ENCODE data around the gene SPATA9. TPM values are rescaled to one million over a fixed set of nuclear protein-coding genes. Genes with fewer than 3 reads are reported as not detected.

The SPATA9 gene
- total and polyA plus RNA-seq, 2 of the 13 experiments (the other 11 are each of a cell fraction or from before 2014, with no cell fraction given), result not detected

DNA sequence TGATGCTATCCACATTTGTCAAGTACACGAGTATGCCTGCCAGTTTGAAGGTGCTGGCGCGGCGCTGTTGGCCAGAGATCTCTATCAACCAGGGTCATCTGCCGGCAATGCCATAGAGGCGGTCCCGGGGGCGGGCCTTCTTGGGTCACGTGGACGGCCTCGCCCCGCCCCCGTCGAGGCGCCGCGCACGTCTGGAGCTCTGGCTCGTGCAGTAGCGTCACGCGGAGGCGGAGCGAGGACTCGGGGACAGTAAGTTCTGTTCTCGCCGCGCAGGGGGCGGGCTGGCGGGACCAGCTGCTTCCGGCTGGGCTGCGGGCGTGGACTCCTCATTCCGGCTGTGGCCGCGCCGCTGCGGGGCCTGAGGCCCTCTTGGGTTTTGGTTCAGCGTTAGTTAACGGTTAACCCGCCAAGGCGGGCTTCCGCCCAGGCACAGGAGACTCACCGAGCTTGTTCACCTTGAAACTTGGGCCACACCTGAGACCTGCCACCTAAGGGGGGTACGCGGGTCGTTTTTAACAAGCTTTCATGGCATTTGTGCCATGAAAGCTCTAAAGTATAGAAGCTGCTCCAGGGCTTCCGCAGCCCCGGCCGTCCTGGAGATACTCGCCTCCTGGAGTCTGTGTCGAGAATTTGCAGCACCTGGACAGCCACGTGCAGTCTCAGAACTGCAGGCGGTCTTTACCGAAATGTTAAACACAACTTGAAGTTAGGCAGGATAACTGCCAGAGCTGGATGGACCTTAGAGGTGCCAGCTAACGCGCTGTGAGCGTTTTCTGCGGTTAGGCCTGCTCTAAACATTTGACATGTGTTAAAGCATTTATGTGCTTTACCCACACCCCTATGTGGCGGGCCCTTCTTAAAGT lies 36.0 kb downstream of the SPATA9 start, which contains the start of gene RFESD (continued):
- TF ChIP-seq ZNF441 (CRISPR knock-in tag; IDR thresholded peaks at IDR 0.05; ENCODE audit: borderline replicate concordance) (peak; percentile 90), ZNF367 (CRISPR knock-in tag; IDR thresholded peaks at IDR 0.05; ENCODE audit: borderline replicate concordance) (no peak), STAG1 (CRISPR knock-in tag; IDR thresholded peaks at IDR 0.05) (peak; percentile 26; the same call in 1 of the 2 replicates), JUNB (CRISPR knock-in tag; IDR thresholded peaks at IDR 0.05; ENCODE audit: borderline replicate concordance) (no peak), ZNF598 (CRISPR knock-in tag; IDR thresholded peaks at IDR 0.05; ENCODE audit: borderline replicate concordance) (peak; percentile 88; the same call in 1 of the 2 replicates), ARNTL (CRISPR knock-in tag; IDR thresholded peaks at IDR 0.05) (peak; percentile 94), FLYWCH1 (CRISPR knock-in tag; IDR thresholded peaks at IDR 0.05) (no peak), HOXA7 (CRISPR knock-in tag; IDR thresholded peaks at IDR 0.05) (no peak), CHCHD3 (CRISPR knock-in tag; IDR thresholded peaks at IDR 0.05) (no peak), LCORL (IDR thresholded peaks at IDR 0.05) (no peak), LCORL (CRISPR knock-in tag; IDR thresholded peaks at IDR 0.05) (peak; percentile 94), BRCA1 (CRISPR knock-in tag; IDR thresholded peaks at IDR 0.05) (no peak; the same call in 1 of the 2 replicates), ZNF768 (CRISPR knock-in tag; IDR thresholded peaks at IDR 0.05) (no peak), ADNP (CRISPR knock-in tag; IDR thresholded peaks at IDR 0.05) (no peak), RBFOX2 (IDR thresholded peaks at IDR 0.05; ENCODE audit: low read depth, low read length) (peak; percentile 80), HES4 (CRISPR knock-in tag; IDR thresholded peaks at IDR 0.05; ENCODE audit: borderline replicate concordance) (peak; percentile 75; the same call in 1 of the 2 replicates)
- TF ChIP-seq, protein P1, sequence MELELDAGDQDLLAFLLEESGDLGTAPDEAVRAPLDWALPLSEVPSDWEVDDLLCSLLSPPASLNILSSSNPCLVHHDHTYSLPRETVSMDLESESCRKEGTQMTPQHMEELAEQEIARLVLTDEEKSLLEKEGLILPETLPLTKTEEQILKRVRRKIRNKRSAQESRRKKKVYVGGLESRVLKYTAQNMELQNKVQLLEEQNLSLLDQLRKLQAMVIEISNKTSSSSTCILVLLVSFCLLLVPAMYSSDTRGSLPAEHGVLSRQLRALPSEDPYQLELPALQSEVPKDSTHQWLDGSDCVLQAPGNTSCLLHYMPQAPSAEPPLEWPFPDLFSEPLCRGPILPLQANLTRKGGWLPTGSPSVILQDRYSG (CRISPR knock-in tag; IDR thresholded peaks at IDR 0.05), result 0 out of 2 replicates have a peak, but pooled peaks have one; percentile 39
- TF ChIP-seq, protein P2, sequence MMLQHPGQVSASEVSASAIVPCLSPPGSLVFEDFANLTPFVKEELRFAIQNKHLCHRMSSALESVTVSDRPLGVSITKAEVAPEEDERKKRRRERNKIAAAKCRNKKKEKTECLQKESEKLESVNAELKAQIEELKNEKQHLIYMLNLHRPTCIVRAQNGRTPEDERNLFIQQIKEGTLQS (CRISPR knock-in tag; IDR thresholded peaks at IDR 0.05), result no peak
- TF ChIP-seq, protein P3, sequence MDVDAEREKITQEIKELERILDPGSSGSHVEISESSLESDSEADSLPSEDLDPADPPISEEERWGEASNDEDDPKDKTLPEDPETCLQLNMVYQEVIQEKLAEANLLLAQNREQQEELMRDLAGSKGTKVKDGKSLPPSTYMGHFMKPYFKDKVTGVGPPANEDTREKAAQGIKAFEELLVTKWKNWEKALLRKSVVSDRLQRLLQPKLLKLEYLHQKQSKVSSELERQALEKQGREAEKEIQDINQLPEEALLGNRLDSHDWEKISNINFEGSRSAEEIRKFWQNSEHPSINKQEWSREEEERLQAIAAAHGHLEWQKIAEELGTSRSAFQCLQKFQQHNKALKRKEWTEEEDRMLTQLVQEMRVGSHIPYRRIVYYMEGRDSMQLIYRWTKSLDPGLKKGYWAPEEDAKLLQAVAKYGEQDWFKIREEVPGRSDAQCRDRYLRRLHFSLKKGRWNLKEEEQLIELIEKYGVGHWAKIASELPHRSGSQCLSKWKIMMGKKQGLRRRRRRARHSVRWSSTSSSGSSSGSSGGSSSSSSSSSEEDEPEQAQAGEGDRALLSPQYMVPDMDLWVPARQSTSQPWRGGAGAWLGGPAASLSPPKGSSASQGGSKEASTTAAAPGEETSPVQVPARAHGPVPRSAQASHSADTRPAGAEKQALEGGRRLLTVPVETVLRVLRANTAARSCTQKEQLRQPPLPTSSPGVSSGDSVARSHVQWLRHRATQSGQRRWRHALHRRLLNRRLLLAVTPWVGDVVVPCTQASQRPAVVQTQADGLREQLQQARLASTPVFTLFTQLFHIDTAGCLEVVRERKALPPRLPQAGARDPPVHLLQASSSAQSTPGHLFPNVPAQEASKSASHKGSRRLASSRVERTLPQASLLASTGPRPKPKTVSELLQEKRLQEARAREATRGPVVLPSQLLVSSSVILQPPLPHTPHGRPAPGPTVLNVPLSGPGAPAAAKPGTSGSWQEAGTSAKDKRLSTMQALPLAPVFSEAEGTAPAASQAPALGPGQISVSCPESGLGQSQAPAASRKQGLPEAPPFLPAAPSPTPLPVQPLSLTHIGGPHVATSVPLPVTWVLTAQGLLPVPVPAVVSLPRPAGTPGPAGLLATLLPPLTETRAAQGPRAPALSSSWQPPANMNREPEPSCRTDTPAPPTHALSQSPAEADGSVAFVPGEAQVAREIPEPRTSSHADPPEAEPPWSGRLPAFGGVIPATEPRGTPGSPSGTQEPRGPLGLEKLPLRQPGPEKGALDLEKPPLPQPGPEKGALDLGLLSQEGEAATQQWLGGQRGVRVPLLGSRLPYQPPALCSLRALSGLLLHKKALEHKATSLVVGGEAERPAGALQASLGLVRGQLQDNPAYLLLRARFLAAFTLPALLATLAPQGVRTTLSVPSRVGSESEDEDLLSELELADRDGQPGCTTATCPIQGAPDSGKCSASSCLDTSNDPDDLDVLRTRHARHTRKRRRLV (CRISPR knock-in tag; IDR thresholded peaks at IDR 0.05), result no peak
- TF ChIP-seq, protein P4, sequence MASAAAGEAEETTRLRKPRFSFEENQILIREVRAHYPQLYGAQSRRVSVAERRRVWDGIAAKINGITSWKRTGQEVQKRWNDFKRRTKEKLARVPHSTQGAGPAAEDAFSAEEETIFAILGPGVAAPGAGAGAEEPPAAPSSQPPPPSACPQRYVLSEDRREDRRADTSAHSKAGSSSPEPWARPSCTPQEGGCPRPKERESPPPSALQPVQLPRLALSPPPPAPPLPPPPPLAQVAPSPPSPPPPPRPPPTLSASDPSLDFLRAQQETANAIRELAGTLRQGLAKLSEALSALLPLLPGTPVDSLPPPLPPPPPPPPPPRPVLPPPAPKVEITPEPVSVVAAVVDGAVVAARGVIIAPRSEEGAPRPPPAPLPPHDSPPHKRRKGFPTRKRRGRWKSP (CRISPR knock-in tag; IDR thresholded peaks at IDR 0.05), result peak; percentile 98
- TF ChIP-seq, protein P5, sequence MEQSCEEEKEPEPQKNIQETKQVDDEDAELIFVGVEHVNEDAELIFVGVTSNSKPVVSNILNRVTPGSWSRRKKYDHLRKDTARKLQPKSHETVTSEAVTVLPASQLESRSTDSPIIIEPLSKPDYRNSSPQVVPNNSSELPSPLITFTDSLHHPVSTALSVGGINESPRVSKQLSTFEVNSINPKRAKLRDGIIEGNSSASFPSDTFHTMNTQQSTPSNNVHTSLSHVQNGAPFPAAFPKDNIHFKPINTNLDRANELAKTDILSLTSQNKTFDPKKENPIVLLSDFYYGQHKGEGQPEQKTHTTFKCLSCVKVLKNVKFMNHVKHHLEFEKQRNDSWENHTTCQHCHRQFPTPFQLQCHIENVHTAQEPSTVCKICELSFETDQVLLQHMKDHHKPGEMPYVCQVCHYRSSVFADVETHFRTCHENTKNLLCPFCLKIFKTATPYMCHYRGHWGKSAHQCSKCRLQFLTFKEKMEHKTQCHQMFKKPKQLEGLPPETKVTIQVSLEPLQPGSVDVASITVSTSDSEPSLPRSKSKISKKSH (CRISPR knock-in tag; IDR thresholded peaks at IDR 0.05; ENCODE audit: borderline replicate concordance), result peak; percentile 16; the same call in 1 of the 2 replicates
